NCI-H2029 treated with DMSO at 0.1 percent for 48 hours (cell line): ENCODE measurements around the gene RPGRIP1L.
"Not testable (repeated sequence)": the region's sequence is repeated elsewhere in the genome, so short reads cannot be mapped to it uniquely, and the experiment has no call there.

ENCODE experiments used
- DNase-seq: peaks from one replicate; lab custom pipeline; 2025; lab: John Stamatoyannopoulos, UW

The RPGRIP1L gene

DNA sequence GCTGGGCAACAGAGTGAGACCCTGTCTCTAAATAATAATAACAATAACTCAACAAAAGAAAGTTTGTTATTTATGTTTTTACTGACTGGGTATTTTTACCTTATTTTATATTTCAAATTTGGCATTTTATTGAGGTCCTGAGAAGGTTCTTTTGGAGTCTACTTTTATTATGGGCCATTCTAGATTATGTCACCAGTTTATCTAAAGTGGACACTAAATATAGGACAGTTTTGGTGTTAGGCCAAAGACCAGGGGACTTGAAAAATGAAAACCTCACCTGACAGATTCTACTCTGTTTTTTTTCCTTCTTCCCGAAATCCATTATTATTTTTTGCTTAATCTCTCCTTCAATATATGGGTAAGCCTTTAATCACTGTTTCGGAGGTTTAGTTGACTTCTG is 8.4 kb upstream of the RPGRIP1L start:
- DNase-seq, result no peak

DNA sequence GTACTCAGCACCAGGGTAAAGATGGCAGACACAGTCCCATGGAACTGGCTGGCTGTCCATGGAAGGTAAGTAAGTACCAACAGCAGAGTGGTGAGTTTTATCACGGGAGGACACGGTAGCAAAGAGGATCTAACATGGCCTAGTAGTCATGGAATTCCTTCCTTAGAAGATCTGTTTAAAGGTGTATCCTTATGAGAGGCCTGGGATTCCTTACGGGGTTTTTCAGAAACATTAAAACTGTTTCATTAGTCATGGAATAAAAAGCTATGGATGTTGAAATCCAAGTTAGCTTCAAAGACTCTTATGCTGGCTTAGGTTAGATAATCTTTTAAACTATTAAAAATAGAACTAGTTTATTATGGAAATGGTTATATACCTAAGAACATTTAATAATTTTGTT is 7.7 kb upstream of the RPGRIP1L start:
- DNase-seq, result no peak

DNA sequence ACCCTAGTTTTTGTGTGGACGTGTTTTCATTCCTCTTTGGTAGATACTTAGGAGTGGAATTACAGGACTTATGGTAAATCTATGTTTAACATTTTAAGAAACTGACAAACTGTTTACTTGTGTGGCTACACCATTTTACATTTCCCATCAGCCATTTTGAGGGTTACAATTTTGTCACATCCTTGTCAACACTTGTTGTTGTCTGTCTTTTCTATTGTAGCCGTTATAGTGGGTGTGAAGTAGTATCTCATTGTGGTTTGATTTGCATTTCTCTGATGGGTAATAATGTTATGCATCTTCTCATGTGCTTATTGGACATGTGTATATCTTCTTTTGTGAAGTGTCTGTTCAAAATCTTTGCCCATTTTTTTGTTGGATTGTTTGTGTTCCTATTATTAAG is 4.8 kb upstream of the RPGRIP1L start:
- no peak for DNase-seq

DNA sequence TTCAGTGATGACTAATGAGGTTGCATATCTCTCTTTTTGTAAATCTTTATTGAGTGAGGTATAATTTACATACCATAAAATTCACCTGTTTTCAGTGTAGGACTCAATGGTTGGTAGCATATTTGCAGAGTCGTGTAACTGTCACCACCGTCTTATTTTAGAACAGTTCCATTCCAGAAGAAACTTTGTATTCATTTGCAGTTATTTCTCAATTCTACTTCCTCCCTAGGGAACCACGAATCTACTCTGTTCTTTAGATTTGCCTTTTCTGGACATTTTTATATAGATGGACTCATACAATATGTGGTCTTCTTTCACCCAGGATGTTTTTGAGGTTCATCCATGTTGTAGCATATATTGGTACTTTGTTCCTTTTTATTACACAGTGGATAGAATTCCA is 4.0 kb upstream of the RPGRIP1L start:
- DNase-seq, result no peak

DNA sequence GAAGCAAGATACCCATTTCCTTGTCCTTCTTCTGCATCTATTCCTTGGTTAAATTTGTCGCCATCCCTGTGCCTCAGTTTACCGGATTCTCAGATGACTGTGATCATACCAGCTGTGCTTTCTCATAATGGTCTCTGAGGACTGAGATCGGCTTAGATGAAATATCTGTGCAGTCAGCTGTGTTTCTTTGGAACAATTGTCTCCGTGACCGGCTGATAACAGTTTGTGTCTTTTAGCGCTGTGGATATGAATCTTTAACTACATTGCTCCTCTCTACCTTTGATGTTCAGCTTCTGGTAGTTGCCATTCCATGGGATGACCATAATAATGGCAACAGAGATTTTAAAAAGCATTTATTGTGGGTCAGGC is 770 bp upstream of the RPGRIP1L start:
- no peak for DNase-seq

DNA sequence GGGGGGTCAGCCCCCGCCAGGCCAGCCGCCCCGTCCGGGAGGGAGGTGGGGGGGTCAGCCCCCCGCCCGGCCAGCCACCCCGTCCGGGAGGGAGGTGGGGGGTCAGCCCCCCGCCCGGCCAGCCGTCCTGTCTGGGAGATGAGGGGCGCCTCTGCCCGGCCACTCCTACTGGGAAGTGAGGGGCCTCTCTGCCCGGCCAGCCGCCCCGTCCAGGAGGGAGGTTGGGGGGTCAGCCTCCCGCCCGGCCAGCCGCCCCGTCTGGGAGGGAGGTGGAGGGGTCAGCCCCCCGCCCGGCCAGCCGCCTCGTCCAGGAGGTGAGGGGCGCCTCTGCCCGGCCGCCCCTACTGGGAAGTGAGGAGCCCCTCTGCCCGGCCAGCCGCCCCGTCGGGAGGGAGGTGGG is 5.4 kb downstream of the RPGRIP1L start:
- DNase-seq, result not testable (repeated sequence)

DNA sequence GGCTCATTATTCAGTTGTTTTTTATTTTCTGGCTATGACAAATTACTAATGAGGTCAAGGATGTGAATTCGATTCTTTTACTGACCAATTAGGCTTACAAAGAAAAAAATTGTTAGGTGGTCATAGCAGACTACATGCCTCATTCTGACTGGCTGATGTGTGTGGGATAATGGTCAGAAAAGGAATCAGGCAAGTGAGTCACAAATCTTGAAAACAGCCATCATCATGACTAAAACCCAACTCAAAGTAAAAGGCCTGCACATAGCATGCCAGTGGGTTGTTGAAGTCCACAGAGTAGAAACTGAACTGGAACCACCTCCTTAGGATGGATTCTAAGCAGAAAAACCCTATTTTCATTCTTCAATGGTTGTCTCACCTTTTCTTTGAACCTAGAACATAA is 8.6 kb downstream of the RPGRIP1L start:
- DNase-seq, result no peak

DNA sequence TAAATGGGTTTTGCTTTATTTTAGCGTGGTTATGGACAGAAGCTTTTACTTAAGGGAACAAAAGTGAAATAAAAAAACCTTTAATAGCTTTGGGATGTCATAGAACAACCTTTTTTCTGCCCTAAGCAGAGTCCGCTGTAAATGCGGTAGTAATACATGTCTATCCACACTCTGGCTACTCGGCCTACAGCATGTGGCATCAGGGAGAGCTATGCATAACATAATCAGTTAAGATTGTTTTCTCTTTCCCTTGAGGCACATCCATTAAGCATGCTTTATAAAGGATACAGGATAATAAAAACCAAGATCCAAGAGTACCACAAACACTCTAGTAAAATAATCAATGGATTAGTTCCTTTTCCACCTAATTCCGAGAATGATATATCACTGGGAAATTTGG is 10.3 kb downstream of the RPGRIP1L start:
- no peak for DNase-seq

DNA sequence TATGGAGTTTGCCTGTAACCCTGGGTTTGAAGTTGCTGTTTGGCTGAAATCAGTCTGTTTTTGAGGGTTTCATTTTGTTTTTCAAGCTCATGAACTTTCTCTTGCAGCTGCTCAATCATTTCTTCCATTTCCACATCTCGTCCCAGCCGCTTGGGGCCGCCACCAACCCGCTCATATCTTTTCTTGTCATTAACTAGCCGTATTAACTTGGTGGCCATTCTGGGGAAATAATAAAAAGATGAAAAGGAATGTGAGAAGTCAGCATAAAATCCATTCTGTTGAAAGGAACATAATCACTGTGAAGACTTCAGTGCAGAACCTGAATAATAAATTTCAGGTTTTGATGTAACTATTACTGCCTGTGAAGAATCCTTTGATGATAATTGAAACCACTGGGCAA is 11.5 kb downstream of the RPGRIP1L start:
- DNase-seq, result no peak

DNA sequence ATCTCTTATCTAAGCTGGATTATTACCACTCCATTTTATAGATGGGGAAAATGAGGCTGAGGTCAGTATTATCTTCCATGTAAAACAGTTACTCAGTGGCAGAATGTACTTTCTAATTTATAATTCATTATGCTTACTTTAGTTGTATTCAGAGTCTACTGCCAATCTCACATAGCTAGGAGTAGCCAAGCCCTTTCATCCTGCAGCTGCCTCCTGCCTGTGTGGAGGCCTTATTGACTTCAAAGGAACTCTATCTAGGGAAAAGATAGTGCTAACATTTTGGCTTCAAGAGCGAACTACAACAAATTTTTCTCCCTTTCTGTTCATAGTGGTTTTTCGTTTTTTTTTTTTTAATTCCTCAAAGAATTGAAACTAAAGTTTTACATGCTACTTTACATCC is 12.9 kb downstream of the RPGRIP1L start:
- no peak for DNase-seq

DNA sequence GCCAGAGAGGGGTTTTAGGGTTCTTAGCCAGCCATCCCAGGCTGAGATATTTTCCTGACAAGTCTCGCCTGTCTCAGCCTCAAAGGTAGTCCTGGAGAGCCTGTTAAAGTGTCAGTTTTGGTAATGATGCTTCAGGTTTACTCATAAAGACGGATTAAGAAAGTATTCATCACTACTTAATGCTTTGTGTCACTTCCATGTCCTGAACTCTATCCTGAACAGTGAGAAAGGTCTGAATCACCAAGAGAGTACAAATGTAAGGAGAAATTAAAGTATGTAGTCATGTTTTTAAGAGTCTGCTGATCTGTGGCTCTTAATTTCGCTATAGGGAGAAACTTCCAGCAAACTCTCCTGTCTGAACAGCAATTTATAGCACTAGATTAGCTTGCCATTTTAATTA is 14.0 kb downstream of the RPGRIP1L start:
- DNase-seq, result no peak

DNA sequence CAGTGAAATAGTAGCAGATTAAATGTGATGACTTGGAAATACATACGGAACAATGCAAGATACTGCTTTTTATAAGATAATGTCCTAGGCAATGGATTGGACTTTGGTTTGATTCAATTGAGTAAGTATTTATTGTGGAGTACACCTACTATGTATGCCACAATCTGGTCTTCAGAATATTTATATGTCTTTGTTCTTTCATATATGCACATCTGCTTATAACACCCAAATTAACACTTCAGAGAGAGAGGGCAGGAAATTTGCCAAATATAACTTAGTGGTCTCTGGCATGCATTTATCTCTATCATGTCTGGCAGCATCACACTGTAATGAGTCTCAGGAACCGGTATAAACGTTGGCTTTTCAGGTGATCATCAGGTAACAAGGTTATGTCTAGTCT is 16.9 kb downstream of the RPGRIP1L start:
- DNase-seq, result no peak

DNA sequence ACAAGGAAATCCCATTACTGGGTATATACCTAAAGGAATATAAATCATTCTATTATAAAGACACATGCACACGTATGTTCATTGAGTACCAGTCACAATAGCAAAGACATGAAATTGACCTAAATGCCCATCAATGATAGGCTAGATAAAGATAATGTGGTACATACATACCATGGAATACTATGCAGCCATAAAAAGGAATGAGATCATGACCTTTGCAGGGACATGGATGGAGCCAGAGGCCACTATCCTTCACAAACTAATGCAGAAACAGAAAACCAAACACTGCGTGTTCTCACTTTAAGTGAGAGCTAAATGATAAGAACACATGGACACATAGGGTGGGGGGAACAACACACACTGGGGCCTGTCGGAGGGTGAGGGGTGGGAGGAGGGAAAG is 18.3 kb downstream of the RPGRIP1L start:
- not testable (repeated sequence) for DNase-seq

DNA sequence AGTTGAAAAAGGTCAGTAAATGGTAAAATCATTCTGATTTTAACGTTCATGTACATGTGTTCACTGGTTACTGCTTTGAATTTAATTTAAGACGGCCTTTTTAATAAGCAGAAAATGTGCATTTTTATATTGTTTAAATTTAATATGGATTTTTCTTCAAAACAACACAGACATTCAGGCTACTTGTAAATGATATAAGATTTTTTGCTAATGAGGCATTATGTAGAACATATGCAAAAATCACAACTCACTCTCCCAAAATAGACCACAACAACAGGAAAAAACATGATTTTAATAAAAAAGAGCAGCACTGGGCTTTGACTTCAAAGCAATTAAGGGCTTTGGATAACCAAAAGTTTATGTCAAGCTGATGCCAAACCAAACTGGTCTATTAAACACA is 22.3 kb downstream of the RPGRIP1L start:
- no peak for DNase-seq

DNA sequence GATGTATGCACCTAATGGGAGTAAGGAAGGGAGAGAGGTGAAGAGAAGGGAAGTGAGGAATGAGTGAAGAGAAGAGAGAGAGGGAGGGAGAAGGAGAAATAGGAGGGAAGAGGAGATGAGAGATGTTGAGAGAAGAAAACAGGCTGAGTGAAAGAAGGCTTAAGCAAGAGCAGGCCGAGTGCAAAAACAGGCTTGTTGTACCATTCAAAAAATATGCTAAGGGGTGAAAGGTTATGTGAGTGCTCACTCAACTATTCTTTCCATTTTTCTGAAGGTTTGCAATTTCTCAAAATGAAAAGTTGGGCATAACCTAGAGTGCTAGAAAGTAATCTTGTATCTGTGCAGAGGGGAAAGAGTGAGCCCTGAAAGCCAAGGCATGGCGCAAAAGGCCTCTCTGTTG is 22.9 kb downstream of the RPGRIP1L start:
- no peak for DNase-seq

DNA sequence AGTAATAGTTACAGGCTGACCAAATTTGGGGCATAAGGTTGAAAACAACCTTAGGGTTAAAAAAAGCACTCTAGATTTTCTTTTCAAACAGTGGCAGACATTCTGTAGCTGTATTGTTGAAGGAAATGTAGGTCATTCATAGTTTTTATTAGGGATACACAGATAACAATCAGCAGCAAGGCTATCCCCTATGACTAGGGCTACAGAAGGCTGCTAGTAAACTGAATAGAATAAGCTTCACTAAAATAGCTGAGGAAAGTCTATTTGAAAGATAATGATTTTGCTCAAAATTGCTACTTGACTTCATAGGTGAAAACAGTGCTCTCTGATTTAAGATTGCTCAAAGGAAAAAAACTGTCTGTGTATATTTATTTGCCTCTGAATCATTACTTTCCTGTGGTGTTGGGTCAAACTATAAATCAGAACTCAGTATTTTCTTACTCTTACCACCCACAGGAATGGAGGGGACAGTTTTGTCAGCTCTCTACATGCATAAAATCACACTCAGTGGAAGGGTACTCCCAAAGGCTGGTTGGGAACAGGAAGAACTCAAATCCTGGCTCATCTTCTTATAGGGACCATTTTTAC is 24.8 kb downstream of the RPGRIP1L start:
- DNase-seq, result no peak

DNA sequence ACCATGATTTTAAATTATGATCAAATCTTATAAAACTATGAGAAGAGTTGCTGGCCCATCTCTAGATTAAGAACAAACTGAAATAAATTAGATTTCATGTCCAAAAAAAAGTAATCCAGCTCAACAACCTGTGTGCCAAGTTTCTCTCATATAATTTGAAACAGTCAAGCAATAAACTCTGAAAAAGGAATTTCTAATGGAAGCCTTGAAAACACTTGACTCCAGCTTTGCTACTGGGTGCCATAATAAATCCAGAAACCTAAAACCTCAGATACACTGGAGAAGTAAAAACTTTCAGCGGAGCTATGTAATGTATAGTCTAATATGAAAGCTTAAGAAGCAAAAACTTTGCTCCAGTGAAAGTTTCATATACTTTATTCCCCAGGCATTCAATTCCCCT is 25.5 kb downstream of the RPGRIP1L start:
- DNase-seq, result no peak

DNA sequence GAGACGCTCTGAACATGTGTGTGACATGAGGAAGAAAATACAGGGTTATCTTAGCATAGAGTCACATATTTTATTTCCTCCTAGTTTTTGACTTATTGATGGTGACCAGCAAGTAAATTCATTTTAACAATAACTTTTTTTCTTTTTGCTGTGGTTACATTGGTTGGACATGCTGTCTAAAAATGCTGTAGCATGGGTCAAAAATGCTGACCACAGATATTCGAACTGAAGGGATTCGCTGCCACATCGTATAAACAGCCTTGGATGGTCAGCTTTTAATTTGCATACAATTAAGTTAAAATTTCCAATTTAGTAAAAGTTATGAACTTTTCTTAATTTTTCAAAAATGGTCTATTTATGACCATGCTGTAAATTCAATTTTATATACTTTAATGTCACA is 30.5 kb downstream of the RPGRIP1L start:
- DNase-seq, result no peak

DNA sequence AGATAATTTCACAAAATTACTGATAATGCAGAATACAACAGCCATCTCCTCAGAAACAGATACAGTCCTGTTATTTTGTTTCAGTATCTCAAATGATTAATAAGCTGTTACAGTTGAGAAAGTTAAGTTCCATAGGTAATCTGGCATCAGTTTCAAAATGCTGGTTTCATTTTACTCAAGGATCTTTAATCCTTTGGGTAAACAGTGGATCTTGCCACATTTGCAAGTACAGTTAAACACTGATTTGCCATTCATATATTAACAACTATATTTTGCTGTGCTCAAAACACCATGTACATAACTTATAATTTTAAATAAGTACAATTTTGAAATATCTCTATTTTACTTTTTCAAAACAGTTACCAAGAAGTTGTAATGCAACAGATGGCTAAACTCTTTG is 31.2 kb downstream of the RPGRIP1L start:
- DNase-seq, result no peak

DNA sequence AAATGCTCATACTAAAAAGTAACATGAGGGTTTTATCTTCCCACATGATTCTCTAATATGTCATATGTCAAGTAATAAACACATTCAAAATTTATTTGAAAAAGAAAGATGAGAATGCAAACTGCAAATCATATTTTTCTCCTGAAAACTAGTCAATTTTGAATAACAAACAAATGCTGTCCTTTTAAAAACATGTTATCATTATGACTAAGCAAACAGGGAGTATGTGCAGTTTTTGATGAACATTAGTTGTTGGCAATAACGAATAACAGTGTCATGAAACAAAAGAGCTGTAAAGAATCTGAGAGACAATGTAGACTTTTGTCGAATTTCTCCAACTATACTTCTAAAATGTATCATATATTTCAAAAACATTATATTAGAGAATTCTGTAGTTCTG is 34.8 kb downstream of the RPGRIP1L start:
- DNase-seq, result no peak

DNA sequence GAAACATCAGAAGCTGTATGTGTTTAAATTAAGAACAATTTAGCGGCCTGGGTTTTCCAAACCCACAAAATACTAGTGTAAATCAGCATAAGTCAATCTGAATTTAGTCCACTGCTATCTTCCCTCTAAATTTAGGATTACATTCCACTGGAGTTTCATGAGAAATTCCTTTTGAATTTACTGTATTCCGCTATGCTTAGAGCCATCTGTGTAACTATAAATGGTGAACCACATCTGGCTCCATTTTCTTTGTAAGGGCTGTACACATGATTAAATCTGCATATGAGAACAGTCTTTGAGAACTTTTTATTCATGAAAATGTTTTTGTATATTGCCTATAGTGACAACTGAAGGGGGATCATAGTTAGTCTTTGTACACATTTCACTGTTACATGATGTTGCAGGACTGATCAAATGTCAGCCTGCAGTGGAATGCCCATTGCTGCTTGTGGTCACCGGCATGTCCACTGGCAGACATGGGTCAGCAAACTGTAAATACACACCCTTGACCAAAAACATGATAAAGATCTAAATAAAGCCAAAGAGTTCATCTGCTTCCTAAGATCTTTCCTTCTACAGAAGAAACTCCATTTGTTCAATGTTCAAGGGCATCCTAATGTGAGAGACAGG is 36.8 kb downstream of the RPGRIP1L start:
- DNase-seq, result no peak

DNA sequence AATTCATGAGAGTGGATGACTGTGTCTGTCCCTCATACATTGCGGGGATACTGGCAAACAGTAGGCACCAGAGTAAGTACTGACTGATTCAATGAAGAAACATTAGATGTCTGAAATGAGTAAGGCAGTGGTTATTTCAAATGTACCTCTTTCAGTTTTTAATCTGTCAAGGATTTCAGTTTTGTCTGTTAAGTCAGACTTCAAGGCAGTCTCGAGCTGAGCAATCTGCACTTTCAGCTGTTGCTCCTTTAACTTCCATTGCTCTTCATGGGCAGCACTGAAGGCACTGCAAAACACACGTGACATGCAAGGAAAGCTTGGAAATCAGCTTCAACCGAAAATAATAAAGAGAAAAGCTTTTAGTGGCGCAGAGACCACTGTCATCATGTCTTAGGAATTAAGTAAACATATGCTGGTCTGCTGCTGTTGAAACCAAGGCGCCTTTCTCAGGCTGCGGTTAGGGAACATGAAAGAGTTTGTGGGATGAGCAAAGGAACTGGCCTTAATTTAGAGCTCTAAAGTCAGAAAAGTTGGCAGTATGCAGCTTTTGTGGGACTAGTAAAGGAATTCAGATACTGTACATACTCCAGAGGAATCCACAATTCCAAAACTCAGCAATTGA is 38.8 kb downstream of the RPGRIP1L start:
- DNase-seq, result no peak

DNA sequence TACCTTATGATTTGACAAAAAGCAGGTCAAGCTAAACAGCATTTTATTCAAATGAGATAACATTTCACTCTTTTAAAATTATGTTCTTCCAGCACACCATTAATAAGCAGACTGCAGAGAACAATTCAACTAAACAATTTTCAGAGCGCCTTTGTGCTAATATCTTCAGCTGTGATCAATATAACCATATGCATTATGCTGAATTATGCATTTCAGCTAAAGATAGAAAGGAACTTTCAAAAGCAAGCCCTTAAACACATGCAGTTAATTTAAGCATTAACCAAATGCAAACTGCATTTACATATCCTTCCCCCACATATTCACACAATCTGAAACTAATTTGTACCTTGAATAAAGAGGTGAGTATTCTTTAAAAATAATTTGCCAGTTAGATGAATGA is 41.6 kb downstream of the RPGRIP1L start:
- no peak for DNase-seq

DNA sequence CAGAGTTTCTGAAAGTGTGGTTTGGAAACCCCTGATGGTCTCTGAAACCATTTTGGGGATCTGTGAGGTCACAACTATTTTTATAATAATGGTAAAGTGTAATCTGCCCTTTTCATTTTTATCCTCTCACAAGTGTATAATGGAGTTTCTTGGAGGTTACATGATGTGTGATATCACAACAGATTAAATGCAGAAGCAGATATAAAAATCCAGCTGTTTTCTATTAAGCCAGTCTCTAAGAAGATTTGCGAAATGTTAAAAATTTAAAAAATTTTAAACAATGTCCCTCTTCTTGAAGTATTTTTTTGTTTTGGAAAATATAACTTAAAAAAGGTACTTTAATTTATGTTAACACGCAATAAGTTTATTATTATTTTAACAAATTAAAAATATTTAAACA is 48.7 kb downstream of the RPGRIP1L start:
- DNase-seq, result no peak
